Endodermal cell (in vitro differentiated cells): ENCODE data around the gene IL6R. TPM values are rescaled to one million over a fixed set of nuclear protein-coding genes. Genes with fewer than 3 reads are reported as not detected.
A peak's percentile ranks its signal among the peaks of the same experiment; 100 is the strongest.

Source experiments
- DNase-seq: peaks from one replicate; pipeline ENCODE4 v3.0.0-alpha.2; 2017
- H3K27ac ChIP-seq: 2 replicates; pipeline ENCODE4 v1.5.1; 2013; ENCODE audit warnings: mild to moderate bottlenecking, low read depth, low read length, moderate library complexity
- H3K27me3 ChIP-seq: 2 replicates; pipeline ENCODE4 v1.6.1; 2013; ENCODE audit warnings: mild to moderate bottlenecking, low read length, moderate library complexity; ENCODE audit not compliant: insufficient read depth, control insufficient read depth, poor library complexity, severe bottlenecking
- H3K36me3 ChIP-seq: 2 replicates; pipeline ENCODE4 v1.7.0; 2013; ENCODE audit warnings: mild to moderate bottlenecking, low read length, moderate library complexity; ENCODE audit not compliant: control insufficient read depth, insufficient read depth
- H3K4me1 ChIP-seq: one replicate; pipeline ENCODE4 v1.7.0; 2013; ENCODE audit warnings: low read length; ENCODE audit not compliant: control insufficient read depth, insufficient read depth
- H3K4me3 ChIP-seq: 2 replicates; pipeline ENCODE4 v1.5.1; 2013; ENCODE audit warnings: mild to moderate bottlenecking, low read length, moderate library complexity
- H3K9ac ChIP-seq: 2 replicates; pipeline ENCODE4 v1.6.1; 2013; ENCODE audit warnings: mild to moderate bottlenecking, low read length, moderate library complexity; ENCODE audit not compliant: poor library complexity, severe bottlenecking; ENCODE audit errors: extremely low read depth
- H3K9me3 ChIP-seq: 2 replicates; pipeline ENCODE4 v1.6.1; 2013; ENCODE audit warnings: mild to moderate bottlenecking, low read length, moderate library complexity; ENCODE audit not compliant: control insufficient read depth
- H3K27ac Mint-ChIP-seq: 2 replicates; pipeline ENCODE4 v1.8.0; 2020; ENCODE audit warnings: mixed read lengths
- H3K27me3 Mint-ChIP-seq: 2 replicates; pipeline ENCODE4 v1.8.0; 2021; ENCODE audit warnings: mild to moderate bottlenecking, mixed read lengths; ENCODE audit not compliant: insufficient read depth
- H3K36me3 Mint-ChIP-seq: 2 replicates; pipeline ENCODE4 v1.8.0; 2020; ENCODE audit warnings: low read depth, mixed read lengths
- H3K4me1 Mint-ChIP-seq: 2 replicates; pipeline ENCODE4 v1.8.0; 2020; ENCODE audit warnings: mixed read lengths
- H3K4me3 Mint-ChIP-seq: 2 replicates; pipeline ENCODE4 v1.8.0; 2020; ENCODE audit warnings: mild to moderate bottlenecking, moderate library complexity, mixed read lengths
- H3K9me3 Mint-ChIP-seq: 2 replicates; pipeline ENCODE4 v1.8.0; 2020; ENCODE audit warnings: mild to moderate bottlenecking, mixed read lengths
- CTCF ChIP-seq: fragments of 200-600 bp; sonication (generic); conservative IDR thresholded peaks from 2 replicates; pipeline ENCODE4 v1.5.0; 2021; ENCODE audit warnings: antibody characterized with exemption, mild to moderate bottlenecking
- WGBS, 2 experiments: methylation state at CpG; one replicate each; pipeline versions ENCODE4 v1.1.5 to v1.1.7; 2013; ENCODE audit warnings: missing lambda C conversion rate in 2 of 2, mixed read lengths in 1 of 2; ENCODE audit not compliant: insufficient coverage in 1 of 2, insufficient read length in 1 of 2; 5-methylcytosine and 5-hydroxymethylcytosine counted together
- total RNA-seq, 2 donors: library from RNA; stranded (reverse); fragmentation: NEBNext Ultra II Directional in 1 of 2; extraction: Animal tissue kit (Norgen Biotek cat#: 25700) in 1 of 2; gene quantifications; 2 replicates in 1 of 2; 3 replicates in 1 of 2; pipeline ENCODE4 v1.2.1, GENCODE V29; 2021

The IL6R gene
- total RNA-seq, 2 donors from 2014 or later, result 0.77 to 1.0 TPM

DNA sequence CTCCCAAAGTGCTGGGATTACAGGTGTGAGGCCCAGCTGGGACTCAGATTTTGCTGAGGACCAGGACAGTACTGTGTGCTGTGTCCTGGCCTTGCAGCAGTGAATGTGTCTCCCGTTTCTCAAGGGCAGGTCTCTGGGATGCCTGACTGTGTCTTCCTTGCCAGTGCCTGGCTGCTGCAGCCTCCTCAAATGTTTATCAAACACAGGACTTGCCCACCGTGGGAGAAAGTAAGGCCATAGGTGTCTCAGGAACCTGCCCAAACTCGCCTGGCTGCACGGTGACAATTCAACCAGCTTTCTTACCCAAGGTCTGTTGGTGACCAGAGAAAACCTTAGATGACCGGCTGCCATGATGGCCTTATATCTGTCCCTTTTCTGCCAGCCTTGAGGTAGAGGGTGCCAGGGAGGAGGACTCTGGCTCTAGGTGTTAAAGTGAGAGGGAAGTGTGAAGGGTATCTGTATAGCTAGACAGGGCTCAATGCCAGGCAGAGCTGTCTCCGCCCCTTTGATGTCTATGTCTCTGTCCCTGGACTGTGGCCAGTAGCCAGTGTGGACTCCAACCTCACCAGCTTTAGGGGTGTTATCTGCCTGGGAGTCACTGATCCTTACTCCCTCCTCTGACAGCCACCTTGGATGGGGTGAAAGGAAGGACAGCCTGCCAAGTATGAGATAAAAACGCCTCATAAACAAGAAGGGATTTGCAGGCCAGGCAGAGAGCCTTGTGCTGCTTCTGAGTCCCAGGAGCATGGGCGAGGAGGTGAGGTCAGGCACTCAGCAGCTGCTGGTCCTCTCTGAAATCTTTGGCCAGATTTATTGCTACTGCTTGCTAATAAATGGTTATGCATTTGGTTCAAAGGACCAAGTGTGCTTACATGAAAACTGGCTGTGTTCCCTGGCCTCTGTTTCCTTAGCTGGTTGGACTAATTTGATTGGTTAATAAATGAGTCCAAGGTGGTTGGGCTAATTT, 22.3 kb downstream of the IL6R start:
- no peak for TF ChIP-seq CTCF
- H3K4me3 Mint-ChIP-seq, result no peak overlapping the region
- DNase-seq, result peak; percentile 38
- H3K36me3 Mint-ChIP-seq, result no peaks in the 10 kb centered on the region
- Histone ChIP-seq H3K4me1 (peaks cover 5% of the 10 kb centered on the region), H3K27me3 (no peaks in the 10 kb centered on the region), H3K36me3 (no peaks in the 10 kb centered on the region), H3K9me3 (no peaks in the 10 kb centered on the region), H3K9ac (no peak overlapping the region), H3K4me3 (no peak overlapping the region), H3K27ac (no peak overlapping the region)
- peaks cover 6% of the 10 kb centered on the region for H3K27me3 Mint-ChIP-seq
- H3K9me3 Mint-ChIP-seq, result no peaks in the 10 kb centered on the region
- H3K4me1 Mint-ChIP-seq, result peaks cover 9% of the 10 kb centered on the region
- WGBS, 2 experiments, result 90 to 91% methylated on average over 5 to 8 of the region's 8 CpGs
- no peak overlapping the region for H3K27ac Mint-ChIP-seq

DNA sequence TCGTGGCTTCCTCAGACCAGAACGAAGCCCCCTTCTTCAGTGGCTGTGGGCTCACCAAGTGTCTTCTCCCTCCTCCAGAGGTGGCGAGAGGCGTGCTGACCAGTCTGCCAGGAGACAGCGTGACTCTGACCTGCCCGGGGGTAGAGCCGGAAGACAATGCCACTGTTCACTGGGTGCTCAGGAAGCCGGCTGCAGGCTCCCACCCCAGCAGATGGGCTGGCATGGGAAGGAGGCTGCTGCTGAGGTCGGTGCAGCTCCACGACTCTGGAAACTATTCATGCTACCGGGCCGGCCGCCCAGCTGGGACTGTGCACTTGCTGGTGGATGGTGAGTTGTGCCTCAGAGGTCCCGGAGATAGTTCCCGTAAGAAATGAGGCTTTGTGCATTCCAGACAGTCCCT, 24.0 kb downstream of the IL6R start:
- no peak overlapping the region for H3K27ac Mint-ChIP-seq

More for the DNA sequence above, 24.0 kb downstream of the IL6R start:
- peak; percentile 38 for DNase-seq
- Mint-ChIP-seq H3K4me1 (peaks cover 9% of the 10 kb centered on the region), H3K27me3 (peaks cover 6% of the 10 kb centered on the region), H3K36me3 (no peaks in the 10 kb centered on the region), H3K9me3 (no peaks in the 10 kb centered on the region), H3K4me3 (no peak overlapping the region)
- H3K9ac ChIP-seq, result no peak overlapping the region
- H3K27ac ChIP-seq, result no peak overlapping the region
- H3K4me3 ChIP-seq, result no peak overlapping the region
- TF ChIP-seq CTCF, result no peak
- H3K36me3 ChIP-seq, result no peaks in the 10 kb centered on the region
- WGBS, 2 experiments, result 94 to 95% methylated on average over 9 to 15 of the region's 15 CpGs
- H3K27me3 ChIP-seq, result no peaks in the 10 kb centered on the region
- peaks cover 5% of the 10 kb centered on the region for H3K4me1 ChIP-seq
- no peaks in the 10 kb centered on the region for H3K9me3 ChIP-seq
